Omental fat pad (tissue), 4 donors: ENCODE results near the gene FAM200C. TPM values are rescaled to one million over a fixed set of nuclear protein-coding genes. Genes with fewer than 3 reads are reported as not detected.

Experiments used
- ATAC-seq: fragments of 150-250 bp; one replicate; pipeline ENCODE4 v1.9.1; 2016; ENCODE audit warnings: mild to moderate bottlenecking, moderate library complexity; ENCODE audit not compliant: low FRiP score
- DNase-seq: peaks from one replicate; pipeline ENCODE4 v3.0.0-alpha.2; 2019; ENCODE audit warnings: low spot score
- CTCF ChIP-seq, 3 donors: fragments of 450-650 bp; IDR thresholded peaks; one replicate each; pipeline ENCODE4 v1.5.1; 2016 to 2017; ENCODE audit warnings: antibody characterized with exemption in 3 of 3, mild to moderate bottlenecking in 3 of 3, moderate library complexity in 2 of 3
- total RNA-seq, 4 donors: library from RNA; depleted of rRNA; stranded (reverse); fragments of >200 nt; gene quantifications; one replicate each; pipeline ENCODE4 v1.1.0, GENCODE V29; 2016

FAM200C gene
- total RNA-seq, 4 donors from 2014 or later = 0.84 to 5.7 (median 2.5) TPM

GRCh38 chr5:160356550-160357347 is 43.1 kb downstream of the FAM200C start:
- DNase-seq (no peak), ATAC-seq (no peak)
- no peak for TF ChIP-seq CTCF (IDR thresholded peaks at IDR 0.05)

- DNase-seq = no peak
- TF ChIP-seq CTCF (IDR thresholded peaks at IDR 0.05) = no peak
- no peak for ATAC-seq
These were observed 45.2 kb downstream of the FAM200C start for GRCh38 chr5:160354666-160355065.

DNA sequence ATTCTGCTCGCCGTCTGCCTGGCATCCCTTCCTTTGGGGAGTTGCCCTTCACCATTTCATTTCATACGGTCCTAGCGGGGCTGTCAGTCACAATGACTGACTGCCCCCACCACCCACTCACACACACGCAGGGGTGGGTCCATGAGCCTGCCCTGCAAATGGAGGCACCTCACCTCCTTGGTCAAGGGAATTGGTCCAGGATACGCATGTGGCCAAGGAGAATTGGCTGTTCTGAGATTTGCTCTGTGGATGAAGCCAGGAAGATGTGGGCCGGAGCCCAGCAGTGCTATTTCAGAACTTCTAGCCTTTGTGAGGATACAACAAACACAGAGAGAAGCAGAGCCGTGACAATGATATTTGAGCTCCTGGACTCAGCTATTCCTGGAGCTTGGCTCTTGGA is 46.5 kb downstream of the FAM200C start:
- no peak for TF ChIP-seq CTCF (IDR thresholded peaks at IDR 0.05)
- DNase-seq (no peak), ATAC-seq (no peak)

- ATAC-seq (no peak), DNase-seq (no peak)
- TF ChIP-seq CTCF (IDR thresholded peaks at IDR 0.05) = no peak
These were observed 47.5 kb downstream of the FAM200C start for GRCh38 chr5:160352308-160352707.

GRCh38 chr5:160349935-160350303 is 49.9 kb downstream of the FAM200C start:
- TF ChIP-seq CTCF (IDR thresholded peaks at IDR 0.05) = no peak
- ATAC-seq = no peak
- no peak for DNase-seq

GRCh38 chr5:160349249-160349934 is 50.5 kb downstream of the FAM200C start:
- TF ChIP-seq CTCF (IDR thresholded peaks at IDR 0.05) = no peak
- DNase-seq (no peak), ATAC-seq (no peak)

DNA sequence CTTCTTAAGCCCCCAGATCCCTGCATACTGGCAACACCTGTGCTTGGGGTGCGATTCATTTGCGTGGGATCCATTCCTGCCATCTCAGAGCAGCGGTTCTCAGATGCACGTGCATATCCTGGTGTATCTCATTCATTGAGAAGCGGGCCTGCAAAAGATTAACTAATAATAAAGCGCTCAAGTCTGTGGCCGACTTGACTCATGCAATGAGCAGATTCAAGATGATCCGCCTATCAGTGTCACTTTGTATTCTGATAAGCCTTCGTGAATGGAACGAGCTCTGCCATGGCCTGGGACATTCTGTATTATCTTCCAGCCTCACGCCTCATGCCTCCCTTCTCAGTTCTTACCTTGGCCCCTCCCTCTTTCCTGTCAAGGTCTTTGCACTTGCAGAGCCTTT is 51.8 kb downstream of the FAM200C start:
- ATAC-seq = no peak
- no peak for DNase-seq
- TF ChIP-seq CTCF (IDR thresholded peaks at IDR 0.05) = no peak
